Liver (tissue), 3 donors: ENCODE data around the gene MROH9.

Experiments
- ATF3 ChIP-seq: IDR thresholded peaks from 2 replicates; pipeline ENCODE4 v1.6.1; 2016; ENCODE audit warnings: antibody characterized with exemption
- CTCF ChIP-seq: fragments of 150-350 bp; IDR thresholded peaks from 2 replicates; pipeline ENCODE4 v1.5.1; 2017; ENCODE audit warnings: improper control_type of control experiment, low read depth, low read length; ENCODE audit not compliant: missing input control
- EGR1 ChIP-seq, 2 donors: IDR thresholded peaks; 2 replicates each; pipeline ENCODE4 v1.6.1; 2016 to 2018; ENCODE audit warnings: antibody characterized with exemption in 2 of 2, low read depth in 2 of 2
- GABPA ChIP-seq, 2 donors: IDR thresholded peaks in 1 of 2; conservative IDR thresholded peaks in 1 of 2; 2 replicates each; pipeline ENCODE4 v1.6.1; 2016; ENCODE audit warnings: antibody characterized with exemption in 2 of 2, mild to moderate bottlenecking in 1 of 2, moderate library complexity in 1 of 2
- JUND ChIP-seq, 2 donors: IDR thresholded peaks; 2 replicates each; pipeline ENCODE4 v1.6.1; 2016; ENCODE audit warnings: antibody characterized with exemption in 2 of 2
- MAX ChIP-seq: IDR thresholded peaks from 2 replicates; pipeline ENCODE4 v1.6.1; 2016; ENCODE audit warnings: antibody characterized with exemption
- RAD21 ChIP-seq, 2 donors: IDR thresholded peaks; 2 replicates each; pipeline ENCODE4 v1.6.1; 2016; ENCODE audit warnings: antibody characterized with exemption in 2 of 2, mild to moderate bottlenecking in 2 of 2
- TAF1 ChIP-seq: conservative IDR thresholded peaks from 2 replicates; pipeline ENCODE4 v1.6.1; 2016; ENCODE audit warnings: antibody characterized with exemption, mild to moderate bottlenecking
- YY1 ChIP-seq: IDR thresholded peaks from 2 replicates; pipeline ENCODE4 v1.6.1; 2016; ENCODE audit warnings: antibody characterized with exemption, mild to moderate bottlenecking
- donor health status: healthy.
- donor health status: healthy.

- no peak for TF ChIP-seq CTCF
- TF ChIP-seq TAF1 = no peak
- TF ChIP-seq JUND (IDR thresholded peaks at IDR 0.05) = no peak
- no peak for TF ChIP-seq RAD21 (IDR thresholded peaks at IDR 0.05)
- TF ChIP-seq GABPA (IDR thresholded peaks at IDR 0.05 in 1 of 2, conservative IDR thresholded peaks at IDR 0.05 in 1 of 2) = no peak
- no peak for TF ChIP-seq YY1
- no peak for TF ChIP-seq MAX
- no peak for TF ChIP-seq EGR1 (IDR thresholded peaks at IDR 0.05; ENCODE audit: low read depth in 2 of 2)
- no peak for TF ChIP-seq ATF3
Observed at GRCh38 chr1:170993717-170994116, 58.4 kb downstream of the MROH9 start.
